Nephron progenitor cell (in vitro differentiated cells): ENCODE measurements around the gene NEMP2.

ENCODE experiments used
- DNase-seq: peaks from one replicate; pipeline ENCODE4 v3.0.0; 2021
- H3K27ac Mint-ChIP-seq: 2 replicates; pipeline ENCODE4 v1.8.0; 2021; ENCODE audit warnings: mild to moderate bottlenecking, moderate library complexity, mixed read lengths
- H3K27me3 Mint-ChIP-seq: 2 replicates; pipeline ENCODE4 v1.8.0; 2021; ENCODE audit warnings: mild to moderate bottlenecking, low read depth, mixed read lengths; ENCODE audit not compliant: poor library complexity
- H3K36me3 Mint-ChIP-seq: 2 replicates; pipeline ENCODE4 v1.8.0; 2021; ENCODE audit warnings: low read depth, mixed read lengths
- H3K4me1 Mint-ChIP-seq: 2 replicates; pipeline ENCODE4 v1.8.0; 2021; ENCODE audit warnings: mixed read lengths
- H3K4me3 Mint-ChIP-seq: 2 replicates; pipeline ENCODE4 v1.8.0; 2021; ENCODE audit warnings: mild to moderate bottlenecking, moderate library complexity, mixed read lengths
- H3K9me3 Mint-ChIP-seq: 2 replicates; pipeline ENCODE4 v1.8.0; 2021; ENCODE audit warnings: mild to moderate bottlenecking, moderate library complexity, mixed read lengths
- TF ChIP-seq, protein P1 (sequence below): fragments of 200-600 bp; sonication (generic); IDR thresholded peaks from 2 replicates; pipeline ENCODE4 v1.5.0; 2021; ENCODE audit warnings: antibody characterized with exemption

Gene NEMP2

DNA sequence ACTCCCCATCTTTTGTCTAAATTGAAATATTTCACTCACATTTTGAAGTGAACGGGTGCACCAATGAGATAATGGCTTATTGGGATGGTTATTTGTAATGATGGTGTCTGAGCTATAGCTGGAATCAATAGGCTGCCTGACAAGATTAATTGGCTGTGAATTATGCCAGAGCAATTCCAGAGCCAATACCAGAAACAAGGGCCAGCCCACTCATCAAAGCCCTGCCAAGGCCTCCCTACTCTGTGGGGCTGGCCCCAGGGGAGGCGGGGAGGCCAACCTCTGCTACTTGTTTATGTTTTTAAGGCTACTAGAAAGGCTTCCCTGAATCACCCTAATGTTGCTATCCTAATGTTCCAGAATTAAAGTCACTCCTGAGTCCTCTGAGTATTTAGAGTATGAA lies 29.1 kb upstream of the NEMP2 start:
- peaks cover 16% of the 10 kb centered on the region for H3K4me1 Mint-ChIP-seq
- no peak for DNase-seq
- H3K27me3 Mint-ChIP-seq: no peaks in the 10 kb centered on the region
- H3K9me3 Mint-ChIP-seq: peaks cover 31% of the 10 kb centered on the region
- peaks cover 16% of the 10 kb centered on the region for H3K36me3 Mint-ChIP-seq
- no peak overlapping the region for H3K27ac Mint-ChIP-seq
- TF ChIP-seq, protein P1, sequence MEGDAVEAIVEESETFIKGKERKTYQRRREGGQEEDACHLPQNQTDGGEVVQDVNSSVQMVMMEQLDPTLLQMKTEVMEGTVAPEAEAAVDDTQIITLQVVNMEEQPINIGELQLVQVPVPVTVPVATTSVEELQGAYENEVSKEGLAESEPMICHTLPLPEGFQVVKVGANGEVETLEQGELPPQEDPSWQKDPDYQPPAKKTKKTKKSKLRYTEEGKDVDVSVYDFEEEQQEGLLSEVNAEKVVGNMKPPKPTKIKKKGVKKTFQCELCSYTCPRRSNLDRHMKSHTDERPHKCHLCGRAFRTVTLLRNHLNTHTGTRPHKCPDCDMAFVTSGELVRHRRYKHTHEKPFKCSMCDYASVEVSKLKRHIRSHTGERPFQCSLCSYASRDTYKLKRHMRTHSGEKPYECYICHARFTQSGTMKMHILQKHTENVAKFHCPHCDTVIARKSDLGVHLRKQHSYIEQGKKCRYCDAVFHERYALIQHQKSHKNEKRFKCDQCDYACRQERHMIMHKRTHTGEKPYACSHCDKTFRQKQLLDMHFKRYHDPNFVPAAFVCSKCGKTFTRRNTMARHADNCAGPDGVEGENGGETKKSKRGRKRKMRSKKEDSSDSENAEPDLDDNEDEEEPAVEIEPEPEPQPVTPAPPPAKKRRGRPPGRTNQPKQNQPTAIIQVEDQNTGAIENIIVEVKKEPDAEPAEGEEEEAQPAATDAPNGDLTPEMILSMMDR: no peak
- no peak overlapping the region for H3K4me3 Mint-ChIP-seq

DNA sequence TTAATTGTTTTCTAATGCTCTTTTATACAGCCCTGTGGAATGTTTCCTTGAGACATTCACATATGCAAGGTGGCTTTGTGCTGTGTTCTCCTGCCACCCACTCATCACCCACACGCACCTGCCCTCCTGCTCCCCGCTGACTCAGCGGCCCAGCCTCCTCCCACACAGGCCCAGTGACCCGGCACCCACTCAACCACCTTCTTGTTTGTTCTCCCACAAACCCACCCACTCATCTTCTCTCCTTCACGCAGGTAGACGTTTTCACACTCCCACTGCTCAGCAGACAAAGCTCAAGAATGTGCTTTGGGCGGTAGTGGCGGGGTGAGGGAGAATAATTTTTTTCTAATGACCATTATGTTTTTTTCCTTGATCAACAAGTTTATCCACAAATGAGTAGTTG lies 28.6 kb upstream of the NEMP2 start:
- DNase-seq: no peak
- Mint-ChIP-seq H3K27me3 (no peaks in the 10 kb centered on the region), H3K4me3 (no peak overlapping the region), H3K27ac (no peak overlapping the region), H3K9me3 (peaks cover 29% of the 10 kb centered on the region), H3K4me1 (peaks cover 16% of the 10 kb centered on the region), H3K36me3 (peaks cover 14% of the 10 kb centered on the region)
- TF ChIP-seq, protein P1: no peak

DNA sequence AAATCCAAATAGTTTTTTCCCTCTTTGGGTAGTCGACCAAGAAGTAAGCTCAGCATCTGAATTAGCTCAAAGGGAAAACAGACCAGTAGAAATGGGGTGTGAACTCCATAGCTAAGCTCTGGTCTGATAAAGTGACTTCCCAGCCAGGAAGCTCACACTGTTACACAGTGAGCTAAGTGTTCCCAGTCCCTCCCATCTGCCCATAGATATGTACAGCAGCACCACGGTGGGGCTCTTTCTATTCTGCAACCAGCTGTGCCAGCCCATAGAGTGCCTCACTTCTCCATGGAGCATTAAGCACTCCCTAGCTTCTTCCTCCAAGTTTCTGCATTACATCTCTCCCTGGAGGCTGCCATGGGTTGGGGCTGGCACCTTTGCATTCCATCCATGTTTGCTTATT lies 27.6 kb upstream of the NEMP2 start:
- Mint-ChIP-seq H3K36me3 (peaks cover 6% of the 10 kb centered on the region), H3K4me3 (no peak overlapping the region)
- no peak for DNase-seq

DNA sequence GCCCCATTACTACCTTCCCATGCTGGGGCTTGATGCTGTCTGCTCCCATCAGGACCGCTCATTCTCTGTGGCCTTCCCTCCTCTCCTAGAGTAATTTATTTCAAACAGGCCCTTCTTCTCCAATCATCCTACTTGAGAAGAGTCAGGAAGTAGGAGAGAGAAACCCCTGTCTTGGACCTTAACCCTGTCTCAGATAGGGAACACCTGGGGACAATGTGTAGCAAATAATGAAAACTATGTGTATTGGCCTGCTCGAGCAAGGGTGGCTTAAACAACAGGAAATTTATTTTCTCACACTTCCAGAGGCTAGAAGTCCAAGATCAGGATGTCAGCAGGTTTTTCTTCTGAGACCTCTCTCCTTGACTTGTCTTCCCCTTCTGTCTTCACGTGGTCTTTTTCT lies 26.6 kb upstream of the NEMP2 start:
- no peak overlapping the region for H3K27ac Mint-ChIP-seq
- H3K27me3 Mint-ChIP-seq: no peaks in the 10 kb centered on the region
- H3K4me3 Mint-ChIP-seq: no peak overlapping the region
- H3K36me3 Mint-ChIP-seq: peaks cover 2% of the 10 kb centered on the region
- H3K9me3 Mint-ChIP-seq: peaks cover 18% of the 10 kb centered on the region
- no peak for DNase-seq
- TF ChIP-seq, protein P1: no peak
- peaks cover 16% of the 10 kb centered on the region for H3K4me1 Mint-ChIP-seq

More for the DNA sequence above, 27.6 kb upstream of the NEMP2 start:
- Mint-ChIP-seq H3K9me3 (peaks cover 19% of the 10 kb centered on the region), H3K4me1 (peaks cover 16% of the 10 kb centered on the region), H3K27me3 (no peaks in the 10 kb centered on the region), H3K27ac (no peak overlapping the region)
- TF ChIP-seq, protein P1: no peak

DNA sequence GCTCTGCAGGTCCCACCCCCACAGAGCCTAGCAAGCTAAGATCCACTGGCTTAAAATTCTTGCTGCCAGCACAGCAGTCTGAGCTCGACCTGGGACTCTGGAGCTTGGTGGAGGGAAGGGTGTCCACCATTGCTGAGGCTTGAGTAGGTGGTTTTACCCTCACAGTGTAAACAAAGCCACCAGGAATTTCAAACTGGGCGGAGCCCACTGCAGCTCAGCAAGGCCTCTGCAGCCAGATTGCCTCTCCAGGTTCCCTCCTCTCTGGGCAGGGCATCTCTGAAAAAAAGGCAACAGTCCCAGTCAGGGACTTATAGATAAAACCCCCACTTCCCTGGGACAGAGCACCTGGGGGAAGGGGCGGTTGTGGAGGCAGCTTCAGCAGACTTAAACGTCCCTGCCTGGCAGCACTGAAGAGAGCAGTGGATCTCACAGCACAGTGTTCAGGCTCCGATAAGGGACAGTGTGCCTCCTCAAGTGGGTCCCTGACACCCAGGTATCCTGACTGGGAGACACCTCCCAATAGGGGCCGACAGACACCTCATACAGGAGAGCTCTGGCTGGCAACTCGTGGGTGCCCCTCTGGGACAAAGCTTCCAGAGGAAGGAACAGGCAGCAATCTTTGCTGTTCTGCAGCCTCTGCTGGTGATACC lies 20.0 kb upstream of the NEMP2 start:
- TF ChIP-seq, protein P1: no peak
- Mint-ChIP-seq H3K27ac (no peak overlapping the region), H3K36me3 (peaks cover 26% of the 10 kb centered on the region), H3K4me1 (no peaks in the 10 kb centered on the region), H3K9me3 (peaks cover 27% of the 10 kb centered on the region), H3K4me3 (no peak overlapping the region), H3K27me3 (no peaks in the 10 kb centered on the region)
- DNase-seq: no peak

DNA sequence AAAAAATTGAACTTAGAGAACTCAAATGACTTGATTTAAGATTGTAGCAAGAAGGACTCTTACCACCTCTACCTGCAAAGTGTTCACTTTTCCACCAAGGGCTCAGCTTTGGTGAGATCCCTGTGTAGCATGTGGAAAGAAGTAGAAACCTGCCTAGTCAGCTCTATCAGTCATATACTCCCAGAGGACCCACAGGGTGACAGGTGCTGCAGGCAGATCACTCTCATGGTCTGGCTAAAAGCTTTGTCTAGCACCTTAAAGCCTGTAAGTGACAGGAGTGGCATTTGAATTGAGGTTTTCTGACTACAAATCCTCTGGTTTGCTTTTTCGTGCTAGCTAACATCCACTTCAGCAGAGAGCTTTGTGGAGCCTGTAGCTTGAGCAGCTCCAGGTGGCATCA lies 18.7 kb upstream of the NEMP2 start:
- no peak overlapping the region for H3K27ac Mint-ChIP-seq
- DNase-seq: no peak
- no peak overlapping the region for H3K4me3 Mint-ChIP-seq
- H3K9me3 Mint-ChIP-seq: peaks cover 27% of the 10 kb centered on the region
- H3K36me3 Mint-ChIP-seq: peaks cover 26% of the 10 kb centered on the region
- TF ChIP-seq, protein P1: no peak
- no peaks in the 10 kb centered on the region for H3K27me3 Mint-ChIP-seq
- no peaks in the 10 kb centered on the region for H3K4me1 Mint-ChIP-seq
